H1 (cell line): ENCODE data around the gene GPS1.

Source experiments
- ASH2L ChIP-seq: fragments of 200-600, 300-600 bp; sonication (generic); IDR thresholded peaks from one replicate; pipeline ENCODE4 v1.7.1; 2017; ENCODE audit warnings: low read length
- CEBPB ChIP-seq: IDR thresholded peaks from 2 replicates; pipeline ENCODE4 v1.6.1; 2012; ENCODE audit warnings: low read depth, low read length
- CREB1 ChIP-seq: IDR thresholded peaks from 2 replicates; pipeline ENCODE4 v1.6.1; 2012; ENCODE audit warnings: inconsistent platforms
- POLR2A ChIP-seq, 2 experiments: IDR thresholded peaks; 1 replicate in 1 of 2; 2 replicates in 1 of 2; pipeline ENCODE4 v1.6.1; 2011; ENCODE audit warnings: low read depth in 2 of 2, low read length in 2 of 2, mild to moderate bottlenecking in 2 of 2; ENCODE audit errors: control extremely low read depth in 1 of 2
- RAD21 ChIP-seq, 2 experiments: IDR thresholded peaks in 1 of 2; conservative IDR thresholded peaks in 1 of 2; 2 replicates each; pipeline ENCODE4 v1.6.1; 2011; ENCODE audit warnings: low read depth in 2 of 2, low read length in 2 of 2, improper control_type of control experiment in 1 of 2, inconsistent platforms in 1 of 2, mild to moderate bottlenecking in 1 of 2, moderate library complexity in 1 of 2
- SP1 ChIP-seq: IDR thresholded peaks from 2 replicates; pipeline ENCODE4 v1.6.1; 2011; ENCODE audit warnings: low read depth, low read length
- TBP ChIP-seq: IDR thresholded peaks from 2 replicates; pipeline ENCODE4 v1.6.1; 2011; ENCODE audit warnings: low read depth, low read length, improper control_type of control experiment
- YY1 ChIP-seq: IDR thresholded peaks from 2 replicates; pipeline ENCODE4 v1.6.1; 2011; ENCODE audit warnings: low read depth, mild to moderate bottlenecking, low read length
- TF ChIP-seq, protein P1 (sequence below): IDR thresholded peaks from 2 replicates; pipeline ENCODE4 v1.6.1; 2012; ENCODE audit warnings: inconsistent platforms
- TF ChIP-seq, protein P2 (sequence below), 3 experiments: IDR thresholded peaks; 1 replicate in 2 of 3; 2 replicates in 1 of 3; pipeline versions ENCODE4 v1.5.1 to v1.6.1; 2011; ENCODE audit warnings: low read length in 3 of 3, mild to moderate bottlenecking in 3 of 3, inconsistent platforms in 2 of 3, low read depth in 1 of 3, moderate library complexity in 1 of 3; ENCODE audit not compliant: insufficient read depth in 1 of 3; ENCODE audit errors: control extremely low read depth in 1 of 3
- TF ChIP-seq, protein P3 (sequence below): IDR thresholded peaks from 2 replicates; pipeline ENCODE4 v1.6.1; 2011; ENCODE audit warnings: low read depth, mild to moderate bottlenecking, low read length; ENCODE audit not compliant: insufficient read depth

DNA sequence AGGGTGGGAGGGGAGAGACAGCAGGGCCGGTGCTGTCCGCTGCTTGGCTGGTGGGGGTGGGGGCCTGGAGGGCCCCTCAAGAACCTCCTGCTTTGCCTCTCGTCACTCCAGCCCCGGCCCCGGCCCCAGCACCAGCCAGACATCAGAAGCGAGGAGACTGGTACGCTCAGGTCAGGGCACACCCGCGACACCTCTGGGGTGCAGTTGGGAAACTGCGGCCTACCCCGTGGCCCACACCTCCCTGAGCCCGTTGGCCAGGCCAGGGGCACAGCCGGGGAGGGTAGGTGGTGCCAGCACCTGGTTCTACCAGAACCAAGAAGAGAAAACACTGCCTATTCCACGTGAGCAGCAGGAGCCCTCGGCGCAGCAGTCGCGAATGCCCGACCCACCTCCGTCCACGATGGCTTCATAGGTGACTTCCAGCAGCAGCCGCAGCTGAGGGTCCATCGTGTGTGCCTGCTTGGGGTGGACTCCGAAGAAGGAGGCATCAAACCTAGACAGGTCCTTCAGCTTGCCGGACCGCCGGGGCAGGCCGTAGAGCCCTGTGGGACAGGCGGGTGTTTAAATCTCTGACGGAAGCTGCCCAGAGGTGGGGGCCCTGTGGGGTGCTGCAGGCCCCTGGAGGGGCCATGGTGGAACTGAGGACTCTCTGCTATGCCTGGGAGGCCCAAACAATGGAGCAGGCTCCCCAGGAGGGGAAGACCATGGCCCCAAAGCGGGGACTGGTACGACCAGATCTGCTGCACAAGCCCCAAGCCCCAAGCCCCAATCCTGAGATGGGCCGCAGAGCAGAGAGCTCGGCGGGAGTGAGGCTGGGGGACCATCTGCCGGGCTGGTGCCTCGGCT is 43.5 kb downstream of the GPS1 start:
- TF ChIP-seq, protein P1, sequence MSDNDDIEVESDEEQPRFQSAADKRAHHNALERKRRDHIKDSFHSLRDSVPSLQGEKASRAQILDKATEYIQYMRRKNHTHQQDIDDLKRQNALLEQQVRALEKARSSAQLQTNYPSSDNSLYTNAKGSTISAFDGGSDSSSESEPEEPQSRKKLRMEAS, result no peak
- TF ChIP-seq, protein P2, sequence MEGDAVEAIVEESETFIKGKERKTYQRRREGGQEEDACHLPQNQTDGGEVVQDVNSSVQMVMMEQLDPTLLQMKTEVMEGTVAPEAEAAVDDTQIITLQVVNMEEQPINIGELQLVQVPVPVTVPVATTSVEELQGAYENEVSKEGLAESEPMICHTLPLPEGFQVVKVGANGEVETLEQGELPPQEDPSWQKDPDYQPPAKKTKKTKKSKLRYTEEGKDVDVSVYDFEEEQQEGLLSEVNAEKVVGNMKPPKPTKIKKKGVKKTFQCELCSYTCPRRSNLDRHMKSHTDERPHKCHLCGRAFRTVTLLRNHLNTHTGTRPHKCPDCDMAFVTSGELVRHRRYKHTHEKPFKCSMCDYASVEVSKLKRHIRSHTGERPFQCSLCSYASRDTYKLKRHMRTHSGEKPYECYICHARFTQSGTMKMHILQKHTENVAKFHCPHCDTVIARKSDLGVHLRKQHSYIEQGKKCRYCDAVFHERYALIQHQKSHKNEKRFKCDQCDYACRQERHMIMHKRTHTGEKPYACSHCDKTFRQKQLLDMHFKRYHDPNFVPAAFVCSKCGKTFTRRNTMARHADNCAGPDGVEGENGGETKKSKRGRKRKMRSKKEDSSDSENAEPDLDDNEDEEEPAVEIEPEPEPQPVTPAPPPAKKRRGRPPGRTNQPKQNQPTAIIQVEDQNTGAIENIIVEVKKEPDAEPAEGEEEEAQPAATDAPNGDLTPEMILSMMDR (IDR thresholded peaks at IDR 0.05; ENCODE audit: control extremely low read depth in 1 of 3, insufficient read depth in 1 of 3, low read depth in 1 of 3, low read length in 3 of 3), result no peak
- TF ChIP-seq SP1, result no peak
- no peak for TF ChIP-seq RAD21 (IDR thresholded peaks at IDR 0.05 in 1 of 2, conservative IDR thresholded peaks at IDR 0.05 in 1 of 2; ENCODE audit: low read depth in 2 of 2, low read length in 2 of 2)
- no peak for TF ChIP-seq YY1
- TF ChIP-seq CREB1, result no peak
- TF ChIP-seq, protein P3, sequence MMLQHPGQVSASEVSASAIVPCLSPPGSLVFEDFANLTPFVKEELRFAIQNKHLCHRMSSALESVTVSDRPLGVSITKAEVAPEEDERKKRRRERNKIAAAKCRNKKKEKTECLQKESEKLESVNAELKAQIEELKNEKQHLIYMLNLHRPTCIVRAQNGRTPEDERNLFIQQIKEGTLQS, result no peak
- no peak for TF ChIP-seq POLR2A (IDR thresholded peaks at IDR 0.05; ENCODE audit: control extremely low read depth in 1 of 2, low read depth in 2 of 2, low read length in 2 of 2)
- no peak for TF ChIP-seq TBP
- no peak for TF ChIP-seq CEBPB
- TF ChIP-seq ASH2L, result no peak
